Cardiac muscle cell (in vitro differentiated cells and primary cell): ENCODE data around the gene PLIN5. TPM values are rescaled to one million over a fixed set of nuclear protein-coding genes. Genes with fewer than 3 reads are reported as not detected.

Experiments
- DNase-seq, 2 donors: peaks; one replicate each; pipeline versions ENCODE4 v3.0.0 to v3.0.0-alpha.2; 2010 to 2017; ENCODE audit warnings: low read depth in 1 of 2, low spot score in 1 of 2
- H3K27ac ChIP-seq: fragments of 200-600 bp; sonication (generic); 2 replicates; pipeline ENCODE4 v1.5.1; 2016
- H3K27me3 ChIP-seq: fragments of 200-600 bp; sonication (generic); 2 replicates; pipeline ENCODE4 v1.6.0; 2016; ENCODE audit warnings: control low read depth
- H3K36me3 ChIP-seq: fragments of 200-600 bp; sonication (generic); 2 replicates; pipeline ENCODE4 v1.5.1; 2016; ENCODE audit warnings: control low read depth
- H3K4me1 ChIP-seq: fragments of 200-600 bp; sonication (generic); 2 replicates; pipeline ENCODE4 v1.8.1; 2017; ENCODE audit warnings: low read depth, mild to moderate bottlenecking, mixed run types
- H3K4me3 ChIP-seq: fragments of 200-600 bp; sonication (generic); 2 replicates; pipeline ENCODE4 v1.5.1; 2016; ENCODE audit warnings: mild to moderate bottlenecking
- H3K9me3 ChIP-seq: fragments of 200-600 bp; sonication (generic); 2 replicates; pipeline ENCODE4 v1.5.1; 2017; ENCODE audit warnings: low read depth, mild to moderate bottlenecking, control low read depth
- polyA plus RNA-seq: library from polyadenylated mRNA; unstranded; fragments of >200 nt; fragmentation: Nextera tagmentation; extraction: Ambion mirVana; gene quantifications from 2 replicates; pipeline ENCODE4 v1.2.1, GENCODE V29; 2016
- total RNA-seq: library from RNA; depleted of rRNA; stranded (reverse); fragments of >200 nt; gene quantifications from 2 replicates; pipeline ENCODE4 v1.2.3, GENCODE V29; 2016
- TF ChIP-seq, protein P1 (sequence below): IDR thresholded peaks from 2 replicates; pipeline ENCODE4 v1.5.1; 2012; ENCODE audit warnings: low read depth, mild to moderate bottlenecking, low read length

The PLIN5 gene
- total and polyA plus RNA-seq, 2 experiments from 2014 or later = 8.7 to 10.1 TPM

DNA sequence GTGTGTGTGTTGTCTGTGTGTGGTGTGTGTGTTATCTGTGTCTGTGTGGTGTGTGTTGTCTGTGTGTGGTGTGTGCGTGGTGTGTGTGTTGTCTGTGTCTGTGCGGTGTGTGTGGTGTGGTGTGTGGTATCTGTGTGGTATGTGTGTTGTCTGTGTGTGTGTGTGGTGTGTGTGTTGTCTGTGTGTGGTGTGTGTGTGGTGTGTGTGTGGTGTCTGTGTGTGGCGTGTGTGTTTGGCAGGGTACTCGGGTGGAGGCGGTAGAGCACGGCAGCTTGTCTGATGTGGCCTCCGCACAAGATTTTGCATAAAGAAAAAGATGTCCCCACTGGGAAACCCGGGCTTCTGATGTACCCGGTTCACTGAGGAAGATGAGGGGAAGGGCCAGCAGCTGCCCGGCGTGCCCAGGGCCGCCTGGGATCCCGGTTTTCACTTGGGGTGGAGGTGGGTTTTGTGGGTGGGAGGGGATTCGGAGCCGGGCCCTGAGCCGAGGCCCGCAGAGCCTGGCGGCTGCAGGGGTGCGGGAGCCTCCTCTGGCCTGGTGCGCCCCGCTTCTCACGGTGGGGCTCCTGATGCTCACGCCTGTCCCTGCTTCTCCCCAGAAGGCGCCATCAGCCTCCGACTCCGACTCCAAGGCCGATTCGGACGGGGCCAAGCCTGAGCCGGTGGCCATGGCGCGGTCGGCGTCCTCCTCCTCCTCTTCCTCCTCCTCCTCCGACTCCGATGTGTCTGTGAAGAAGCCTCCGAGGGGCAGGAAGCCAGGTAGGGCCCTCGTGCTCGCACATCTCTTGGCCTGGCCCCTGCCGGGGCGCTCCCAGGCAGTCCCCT lies 41.7 kb downstream of the PLIN5 start:
- H3K4me3 ChIP-seq = no peak overlapping the region
- TF ChIP-seq, protein P1, sequence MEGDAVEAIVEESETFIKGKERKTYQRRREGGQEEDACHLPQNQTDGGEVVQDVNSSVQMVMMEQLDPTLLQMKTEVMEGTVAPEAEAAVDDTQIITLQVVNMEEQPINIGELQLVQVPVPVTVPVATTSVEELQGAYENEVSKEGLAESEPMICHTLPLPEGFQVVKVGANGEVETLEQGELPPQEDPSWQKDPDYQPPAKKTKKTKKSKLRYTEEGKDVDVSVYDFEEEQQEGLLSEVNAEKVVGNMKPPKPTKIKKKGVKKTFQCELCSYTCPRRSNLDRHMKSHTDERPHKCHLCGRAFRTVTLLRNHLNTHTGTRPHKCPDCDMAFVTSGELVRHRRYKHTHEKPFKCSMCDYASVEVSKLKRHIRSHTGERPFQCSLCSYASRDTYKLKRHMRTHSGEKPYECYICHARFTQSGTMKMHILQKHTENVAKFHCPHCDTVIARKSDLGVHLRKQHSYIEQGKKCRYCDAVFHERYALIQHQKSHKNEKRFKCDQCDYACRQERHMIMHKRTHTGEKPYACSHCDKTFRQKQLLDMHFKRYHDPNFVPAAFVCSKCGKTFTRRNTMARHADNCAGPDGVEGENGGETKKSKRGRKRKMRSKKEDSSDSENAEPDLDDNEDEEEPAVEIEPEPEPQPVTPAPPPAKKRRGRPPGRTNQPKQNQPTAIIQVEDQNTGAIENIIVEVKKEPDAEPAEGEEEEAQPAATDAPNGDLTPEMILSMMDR = no peak
- no peak for DNase-seq
- no peaks in the 10 kb centered on the region for H3K9me3 ChIP-seq
- H3K36me3 ChIP-seq = peaks cover 30% of the 10 kb centered on the region
- H3K27ac ChIP-seq = no peak overlapping the region
- H3K4me1 ChIP-seq = no peaks in the 10 kb centered on the region
- H3K27me3 ChIP-seq = no peaks in the 10 kb centered on the region

- Histone ChIP-seq H3K4me3 (no peak overlapping the region), H3K27me3 (no peaks in the 10 kb centered on the region), H3K27ac (no peak overlapping the region), H3K9me3 (no peaks in the 10 kb centered on the region), H3K4me1 (no peaks in the 10 kb centered on the region), H3K36me3 (peaks cover 29% of the 10 kb centered on the region)
- DNase-seq = no peak
- TF ChIP-seq, protein P1 = no peak
Measured at GRCh38 chr19:4492337-4493103, 42.5 kb downstream of the PLIN5 start.

GRCh38 chr19:4491446-4491845 lies 43.6 kb downstream of the PLIN5 start:
- no peak for DNase-seq
- H3K9me3 ChIP-seq = no peaks in the 10 kb centered on the region
- H3K27ac ChIP-seq = no peak overlapping the region
- H3K36me3 ChIP-seq = peaks cover 23% of the 10 kb centered on the region
- H3K4me1 ChIP-seq = no peaks in the 10 kb centered on the region
- H3K4me3 ChIP-seq = no peak overlapping the region
- TF ChIP-seq, protein P1 = no peak
- no peaks in the 10 kb centered on the region for H3K27me3 ChIP-seq

DNA sequence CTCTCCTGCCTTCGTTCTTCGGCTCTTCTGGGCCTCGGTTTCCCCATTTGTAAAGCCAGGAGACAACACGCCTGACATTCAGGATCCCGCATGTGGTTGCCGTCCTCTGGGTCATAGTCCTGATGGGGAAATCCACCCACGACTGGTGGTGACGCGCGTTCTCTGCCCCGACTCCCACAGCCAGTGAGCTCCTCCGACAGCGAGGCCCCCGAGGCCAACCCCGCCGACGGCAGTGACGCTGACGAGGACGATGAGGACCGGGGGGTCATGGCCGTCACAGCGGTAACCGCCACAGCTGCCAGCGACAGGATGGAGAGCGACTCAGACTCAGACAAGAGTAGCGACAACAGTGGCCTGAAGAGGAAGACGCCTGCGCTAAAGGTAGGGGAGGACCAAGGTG lies 46.5 kb downstream of the PLIN5 start:
- no peaks in the 10 kb centered on the region for H3K9me3 ChIP-seq
- no peaks in the 10 kb centered on the region for H3K4me1 ChIP-seq
- no peak overlapping the region for H3K27ac ChIP-seq
- TF ChIP-seq, protein P1 = no peak
- no peak for DNase-seq
- H3K4me3 ChIP-seq = no peak overlapping the region
- no peaks in the 10 kb centered on the region for H3K27me3 ChIP-seq
- H3K36me3 ChIP-seq = peaks cover 17% of the 10 kb centered on the region

- TF ChIP-seq, protein P1 = no peak
- Histone ChIP-seq H3K4me1 (no peaks in the 10 kb centered on the region), H3K27ac (no peak overlapping the region), H3K9me3 (no peaks in the 10 kb centered on the region), H3K27me3 (no peaks in the 10 kb centered on the region), H3K4me3 (no peak overlapping the region), H3K36me3 (peaks cover 13% of the 10 kb centered on the region)
- DNase-seq = no peak
Measured at GRCh38 chr19:4487572-4487971, 47.5 kb downstream of the PLIN5 start.
